Omental fat pad (tissue), 4 donors: Measurements from ENCODE around the gene LZTR1. TPM values are rescaled to one million over a fixed set of nuclear protein-coding genes. Genes with fewer than 3 reads are reported as not detected.

ENCODE experiments used
- ATAC-seq: fragments of 150-250 bp; one replicate; pipeline ENCODE4 v1.9.1; 2016; ENCODE audit warnings: mild to moderate bottlenecking, moderate library complexity; ENCODE audit not compliant: low FRiP score
- DNase-seq: peaks from one replicate; pipeline ENCODE4 v3.0.0-alpha.2; 2019; ENCODE audit warnings: low spot score
- CTCF ChIP-seq, 3 donors: fragments of 450-650 bp; IDR thresholded peaks; one replicate each; pipeline ENCODE4 v1.5.1; 2016 to 2017; ENCODE audit warnings: antibody characterized with exemption in 3 of 3, mild to moderate bottlenecking in 3 of 3, moderate library complexity in 2 of 3
- total RNA-seq, 4 donors: library from RNA; depleted of rRNA; stranded (reverse); fragments of >200 nt; gene quantifications; one replicate each; pipeline ENCODE4 v1.1.0, GENCODE V29; 2016

The LZTR1 gene
- total RNA-seq, 4 donors from 2014 or later: 45.8 to 66.5 (median 56.9) TPM

DNA sequence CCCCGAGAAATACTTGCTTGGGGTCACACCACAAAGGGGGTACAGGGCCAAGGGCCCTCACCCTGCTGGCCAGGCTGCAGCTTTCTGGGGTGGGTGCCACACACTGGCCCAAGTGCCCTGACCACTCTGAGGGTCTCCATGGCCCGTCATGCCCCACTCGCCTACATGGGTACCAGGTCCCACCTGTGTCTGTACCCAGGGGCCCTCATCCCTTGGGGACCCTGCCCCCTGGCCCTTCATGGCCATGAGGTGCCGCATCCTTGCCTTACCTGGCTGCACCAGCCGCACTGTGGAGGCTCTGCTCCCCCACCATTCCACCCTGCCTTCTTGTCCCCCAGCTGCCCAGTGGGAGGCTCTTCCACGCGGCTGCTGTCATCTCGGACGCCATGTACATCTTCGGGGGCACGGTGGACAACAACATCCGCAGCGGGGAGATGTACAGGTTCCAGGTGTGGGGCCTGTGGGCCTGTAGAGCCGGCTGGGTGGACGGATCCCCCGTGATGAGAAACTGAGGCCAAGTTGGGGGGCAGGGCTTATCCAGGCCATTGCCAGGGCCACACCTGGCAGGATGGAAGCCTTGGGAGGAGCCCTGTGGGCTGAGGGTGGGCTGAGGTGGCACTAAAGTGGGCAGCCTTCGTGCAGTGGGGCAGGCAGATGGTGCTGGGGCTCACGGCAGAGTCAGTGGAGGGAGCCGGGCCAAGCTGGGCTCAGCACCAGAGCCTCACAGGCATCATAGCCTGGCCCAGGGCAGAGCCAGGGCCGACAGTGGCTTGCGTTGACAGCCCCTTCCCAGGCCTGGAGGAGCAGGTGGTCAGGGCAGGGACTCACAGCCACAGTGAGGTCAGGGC lies 10.6 kb downstream of the LZTR1 start:
- TF ChIP-seq CTCF (IDR thresholded peaks at IDR 0.05): no peak
- ATAC-seq: no peak
- no peak for DNase-seq

- no peak for ATAC-seq
- no peak for DNase-seq
- TF ChIP-seq CTCF (IDR thresholded peaks at IDR 0.05): no peak
These were observed 11.4 kb downstream of the LZTR1 start for GRCh38 chr22:20993304-20994127.

- no peak for DNase-seq
- TF ChIP-seq CTCF (IDR thresholded peaks at IDR 0.05): no peak
- no peak for ATAC-seq
These were observed 12.2 kb downstream of the LZTR1 start for GRCh38 chr22:20994128-20994901.

- ATAC-seq: no peak
- TF ChIP-seq CTCF (IDR thresholded peaks at IDR 0.05): no peak
- DNase-seq: no peak
These were observed 12.8 kb downstream of the LZTR1 start for GRCh38 chr22:20994902-20995241.

- no peak for TF ChIP-seq CTCF (IDR thresholded peaks at IDR 0.05)
- ATAC-seq (no peak), DNase-seq (no peak)
These were observed 13.4 kb downstream of the LZTR1 start for GRCh38 chr22:20995329-20996030.

GRCh38 chr22:20996031-20996410 lies 13.9 kb downstream of the LZTR1 start:
- TF ChIP-seq CTCF (IDR thresholded peaks at IDR 0.05): no peak
- no peak for ATAC-seq
- DNase-seq: no peak
